Measurements from ENCODE around the gene MAML2. TPM values are rescaled to one million over a fixed set of nuclear protein-coding genes. Genes with fewer than 3 reads are reported as not detected.

The MAML2 gene
- total and polyA plus RNA-seq, 2 experiments from 2014 or later, result 2.0 to 7.1 TPM

DNA sequence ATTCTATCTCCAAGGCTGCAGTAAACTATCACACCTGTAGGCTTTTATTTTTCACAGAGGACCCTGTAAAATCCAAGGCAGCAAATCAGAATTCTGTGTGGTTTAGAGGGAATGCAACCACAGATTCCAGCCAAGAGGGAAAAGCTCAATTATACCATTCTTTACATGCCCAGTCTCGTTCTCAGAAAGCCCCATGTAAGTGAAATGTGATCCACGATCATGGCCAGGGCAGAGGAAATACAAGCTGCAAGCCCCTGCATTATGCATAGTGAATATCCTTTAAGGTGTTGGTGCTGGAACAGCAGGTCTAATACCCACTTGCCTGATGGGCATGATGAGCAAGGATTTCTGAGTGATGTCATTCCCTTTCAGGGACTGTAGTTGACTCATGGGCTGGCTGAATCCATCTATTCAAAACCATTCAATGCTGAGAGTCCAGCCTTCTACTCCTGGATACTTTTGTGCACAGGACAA is 220.4 kb downstream of the MAML2 start:
- Mint-ChIP-seq H3K36me3 (ENCODE audit: low read depth) (no peaks in the 10 kb centered on the region), H3K27ac (peak overlapping the region; percentile 40; the same call in 1 of the 2 replicates), H3K9me3 (no peaks in the 10 kb centered on the region), H3K4me1 (peaks cover 7% of the 10 kb centered on the region), H3K4me3 (no peak overlapping the region), H3K27me3 (ENCODE audit: insufficient read depth, low read depth, poor library complexity) (peaks cover 4% of the 10 kb centered on the region)
- Histone ChIP-seq H2AFZ (no peak overlapping the region), H3F3A (replicated peaks; ENCODE audit: low read depth) (no peaks in the 10 kb centered on the region), H3K4me1 (ENCODE audit: insufficient read depth) (no peaks in the 10 kb centered on the region), H3K27ac (ENCODE audit: low read depth) (no peak overlapping the region), H3K79me2 (replicated peaks; ENCODE audit: insufficient read depth) (no peaks in the 10 kb centered on the region), H3K4me3 (no peak overlapping the region), H4K20me1 (replicated peaks; ENCODE audit: insufficient read depth) (no peaks in the 10 kb centered on the region), H3K36me3 (ENCODE audit: insufficient read depth) (no peaks in the 10 kb centered on the region), H3K27me3 (ENCODE audit: insufficient read depth) (no peaks in the 10 kb centered on the region), H3K4me2 (no peak overlapping the region), H3K9me2 (ENCODE audit: insufficient read depth) (peaks cover 4% of the 10 kb centered on the region)
- TF ChIP-seq EZH2 (IDR thresholded peaks at IDR 0.05; ENCODE audit: low read depth, unreplicated experiment), result no peak
- no peak for ATAC-seq
- no peak for DNase-seq (ENCODE audit: low spot score)

DNA sequence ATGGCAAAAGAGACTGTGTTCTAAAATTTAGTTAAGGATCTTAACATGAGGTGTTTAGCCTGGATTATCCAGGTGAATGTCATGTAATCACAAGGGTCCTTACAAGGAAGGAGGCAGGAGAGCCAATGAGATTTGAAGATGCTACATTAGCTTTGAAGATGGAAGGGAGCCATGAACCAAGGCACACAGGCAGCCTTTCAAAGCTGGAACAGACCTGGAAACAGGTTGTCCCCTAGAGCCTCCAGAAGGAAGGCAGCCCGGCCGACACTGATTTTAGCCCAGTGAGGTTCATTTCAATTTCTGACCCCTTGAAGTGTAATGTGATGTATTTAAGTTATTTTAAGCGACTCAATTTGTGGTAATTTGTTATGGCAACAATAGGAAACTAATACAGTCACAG is 223.8 kb downstream of the MAML2 start:
- no peaks in the 10 kb centered on the region for H3F3A ChIP-seq (replicated peaks; ENCODE audit: low read depth)
- no peaks in the 10 kb centered on the region for H3K36me3 ChIP-seq (ENCODE audit: insufficient read depth)
- no peaks in the 10 kb centered on the region for H3K4me1 ChIP-seq (ENCODE audit: insufficient read depth)
- H3K9me3 Mint-ChIP-seq, result no peaks in the 10 kb centered on the region
- peaks cover 10% of the 10 kb centered on the region for H3K4me1 Mint-ChIP-seq
- ATAC-seq (no peak), DNase-seq (ENCODE audit: low spot score) (no peak)
- no peak overlapping the region for H3K27ac Mint-ChIP-seq
- no peaks in the 10 kb centered on the region for H3K27me3 ChIP-seq (ENCODE audit: insufficient read depth)
- H3K27me3 Mint-ChIP-seq (ENCODE audit: insufficient read depth, low read depth, poor library complexity), result no peaks in the 10 kb centered on the region
- H3K79me2 ChIP-seq (replicated peaks; ENCODE audit: insufficient read depth), result no peaks in the 10 kb centered on the region
- no peaks in the 10 kb centered on the region for H3K36me3 Mint-ChIP-seq (ENCODE audit: low read depth)
- H3K4me2 ChIP-seq, result no peak overlapping the region
- H3K4me3 ChIP-seq, result no peak overlapping the region
- no peaks in the 10 kb centered on the region for H4K20me1 ChIP-seq (replicated peaks; ENCODE audit: insufficient read depth)
- peaks cover 8% of the 10 kb centered on the region for H3K9me2 ChIP-seq (ENCODE audit: insufficient read depth)
- H3K4me3 Mint-ChIP-seq, result no peak overlapping the region
- no peak overlapping the region for H2AFZ ChIP-seq
- no peak overlapping the region for H3K27ac ChIP-seq (ENCODE audit: low read depth)
- no peak for TF ChIP-seq STAT1 (IDR thresholded peaks at IDR 0.05; ENCODE audit: unreplicated experiment)
- no peak for TF ChIP-seq ZNF331 (CRISPR knock-in tag; IDR thresholded peaks at IDR 0.05; ENCODE audit: low read depth)
- no peak for TF ChIP-seq EZH2phosphoT487 (IDR thresholded peaks at IDR 0.05; ENCODE audit: unreplicated experiment)
- TF ChIP-seq, protein P1, sequence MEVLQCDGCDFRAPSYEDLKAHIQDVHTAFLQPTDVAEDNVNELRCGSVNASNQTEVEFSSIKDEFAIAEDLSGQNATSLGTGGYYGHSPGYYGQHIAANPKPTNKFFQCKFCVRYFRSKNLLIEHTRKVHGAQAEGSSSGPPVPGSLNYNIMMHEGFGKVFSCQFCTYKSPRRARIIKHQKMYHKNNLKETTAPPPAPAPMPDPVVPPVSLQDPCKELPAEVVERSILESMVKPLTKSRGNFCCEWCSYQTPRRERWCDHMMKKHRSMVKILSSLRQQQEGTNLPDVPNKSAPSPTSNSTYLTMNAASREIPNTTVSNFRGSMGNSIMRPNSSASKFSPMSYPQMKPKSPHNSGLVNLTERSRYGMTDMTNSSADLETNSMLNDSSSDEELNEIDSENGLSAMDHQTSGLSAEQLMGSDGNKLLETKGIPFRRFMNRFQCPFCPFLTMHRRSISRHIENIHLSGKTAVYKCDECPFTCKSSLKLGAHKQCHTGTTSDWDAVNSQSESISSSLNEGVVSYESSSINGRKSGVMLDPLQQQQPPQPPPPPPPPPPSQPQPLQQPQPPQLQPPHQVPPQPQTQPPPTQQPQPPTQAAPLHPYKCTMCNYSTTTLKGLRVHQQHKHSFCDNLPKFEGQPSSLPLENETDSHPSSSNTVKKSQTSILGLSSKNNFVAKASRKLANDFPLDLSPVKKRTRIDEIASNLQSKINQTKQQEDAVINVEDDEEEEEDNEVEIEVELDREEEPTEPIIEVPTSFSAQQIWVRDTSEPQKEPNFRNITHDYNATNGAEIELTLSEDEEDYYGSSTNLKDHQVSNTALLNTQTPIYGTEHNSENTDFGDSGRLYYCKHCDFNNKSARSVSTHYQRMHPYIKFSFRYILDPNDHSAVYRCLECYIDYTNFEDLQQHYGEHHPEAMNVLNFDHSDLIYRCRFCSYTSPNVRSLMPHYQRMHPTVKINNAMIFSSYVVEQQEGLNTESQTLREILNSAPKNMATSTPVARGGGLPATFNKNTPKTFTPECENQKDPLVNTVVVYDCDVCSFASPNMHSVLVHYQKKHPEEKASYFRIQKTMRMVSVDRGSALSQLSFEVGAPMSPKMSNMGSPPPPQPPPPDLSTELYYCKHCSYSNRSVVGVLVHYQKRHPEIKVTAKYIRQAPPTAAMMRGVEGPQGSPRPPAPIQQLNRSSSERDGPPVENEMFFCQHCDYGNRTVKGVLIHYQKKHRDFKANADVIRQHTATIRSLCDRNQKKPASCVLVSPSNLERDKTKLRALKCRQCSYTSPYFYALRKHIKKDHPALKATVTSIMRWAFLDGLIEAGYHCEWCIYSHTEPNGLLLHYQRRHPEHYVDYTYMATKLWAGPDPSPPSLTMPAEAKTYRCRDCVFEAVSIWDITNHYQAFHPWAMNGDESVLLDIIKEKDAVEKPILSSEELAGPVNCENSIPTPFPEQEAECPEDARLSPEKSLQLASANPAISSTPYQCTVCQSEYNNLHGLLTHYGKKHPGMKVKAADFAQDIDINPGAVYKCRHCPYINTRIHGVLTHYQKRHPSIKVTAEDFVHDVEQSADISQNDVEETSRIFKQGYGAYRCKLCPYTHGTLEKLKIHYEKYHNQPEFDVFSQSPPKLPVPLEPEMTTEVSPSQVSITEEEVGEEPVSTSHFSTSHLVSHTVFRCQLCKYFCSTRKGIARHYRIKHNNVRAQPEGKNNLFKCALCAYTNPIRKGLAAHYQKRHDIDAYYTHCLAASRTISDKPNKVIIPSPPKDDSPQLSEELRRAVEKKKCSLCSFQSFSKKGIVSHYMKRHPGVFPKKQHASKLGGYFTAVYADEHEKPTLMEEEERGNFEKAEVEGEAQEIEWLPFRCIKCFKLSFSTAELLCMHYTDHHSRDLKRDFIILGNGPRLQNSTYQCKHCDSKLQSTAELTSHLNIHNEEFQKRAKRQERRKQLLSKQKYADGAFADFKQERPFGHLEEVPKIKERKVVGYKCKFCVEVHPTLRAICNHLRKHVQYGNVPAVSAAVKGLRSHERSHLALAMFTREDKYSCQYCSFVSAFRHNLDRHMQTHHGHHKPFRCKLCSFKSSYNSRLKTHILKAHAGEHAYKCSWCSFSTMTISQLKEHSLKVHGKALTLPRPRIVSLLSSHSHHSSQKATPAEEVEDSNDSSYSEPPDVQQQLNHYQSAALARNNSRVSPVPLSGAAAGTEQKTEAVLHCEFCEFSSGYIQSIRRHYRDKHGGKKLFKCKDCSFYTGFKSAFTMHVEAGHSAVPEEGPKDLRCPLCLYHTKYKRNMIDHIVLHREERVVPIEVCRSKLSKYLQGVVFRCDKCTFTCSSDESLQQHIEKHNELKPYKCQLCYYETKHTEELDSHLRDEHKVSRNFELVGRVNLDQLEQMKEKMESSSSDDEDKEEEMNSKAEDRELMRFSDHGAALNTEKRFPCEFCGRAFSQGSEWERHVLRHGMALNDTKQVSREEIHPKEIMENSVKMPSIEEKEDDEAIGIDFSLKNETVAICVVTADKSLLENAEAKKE (CRISPR knock-in tag; IDR thresholded peaks at IDR 0.05), result no peak
- no peak for TF ChIP-seq POLR2AphosphoS5 (IDR thresholded peaks at IDR 0.05; ENCODE audit: low read depth)
- no peak for TF ChIP-seq ZNF114 (CRISPR knock-in tag; IDR thresholded peaks at IDR 0.05)
- TF ChIP-seq CREB1 (CRISPR knock-in tag; IDR thresholded peaks at IDR 0.05; ENCODE audit: low read depth), result no peak
- no peak for TF ChIP-seq NANOG (IDR thresholded peaks at IDR 0.05; ENCODE audit: borderline replicate concordance)
- TF ChIP-seq, protein P2, sequence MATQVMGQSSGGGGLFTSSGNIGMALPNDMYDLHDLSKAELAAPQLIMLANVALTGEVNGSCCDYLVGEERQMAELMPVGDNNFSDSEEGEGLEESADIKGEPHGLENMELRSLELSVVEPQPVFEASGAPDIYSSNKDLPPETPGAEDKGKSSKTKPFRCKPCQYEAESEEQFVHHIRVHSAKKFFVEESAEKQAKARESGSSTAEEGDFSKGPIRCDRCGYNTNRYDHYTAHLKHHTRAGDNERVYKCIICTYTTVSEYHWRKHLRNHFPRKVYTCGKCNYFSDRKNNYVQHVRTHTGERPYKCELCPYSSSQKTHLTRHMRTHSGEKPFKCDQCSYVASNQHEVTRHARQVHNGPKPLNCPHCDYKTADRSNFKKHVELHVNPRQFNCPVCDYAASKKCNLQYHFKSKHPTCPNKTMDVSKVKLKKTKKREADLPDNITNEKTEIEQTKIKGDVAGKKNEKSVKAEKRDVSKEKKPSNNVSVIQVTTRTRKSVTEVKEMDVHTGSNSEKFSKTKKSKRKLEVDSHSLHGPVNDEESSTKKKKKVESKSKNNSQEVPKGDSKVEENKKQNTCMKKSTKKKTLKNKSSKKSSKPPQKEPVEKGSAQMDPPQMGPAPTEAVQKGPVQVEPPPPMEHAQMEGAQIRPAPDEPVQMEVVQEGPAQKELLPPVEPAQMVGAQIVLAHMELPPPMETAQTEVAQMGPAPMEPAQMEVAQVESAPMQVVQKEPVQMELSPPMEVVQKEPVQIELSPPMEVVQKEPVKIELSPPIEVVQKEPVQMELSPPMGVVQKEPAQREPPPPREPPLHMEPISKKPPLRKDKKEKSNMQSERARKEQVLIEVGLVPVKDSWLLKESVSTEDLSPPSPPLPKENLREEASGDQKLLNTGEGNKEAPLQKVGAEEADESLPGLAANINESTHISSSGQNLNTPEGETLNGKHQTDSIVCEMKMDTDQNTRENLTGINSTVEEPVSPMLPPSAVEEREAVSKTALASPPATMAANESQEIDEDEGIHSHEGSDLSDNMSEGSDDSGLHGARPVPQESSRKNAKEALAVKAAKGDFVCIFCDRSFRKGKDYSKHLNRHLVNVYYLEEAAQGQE (IDR thresholded peaks at IDR 0.05; ENCODE audit: unreplicated experiment), result no peak
- TF ChIP-seq, protein P3, sequence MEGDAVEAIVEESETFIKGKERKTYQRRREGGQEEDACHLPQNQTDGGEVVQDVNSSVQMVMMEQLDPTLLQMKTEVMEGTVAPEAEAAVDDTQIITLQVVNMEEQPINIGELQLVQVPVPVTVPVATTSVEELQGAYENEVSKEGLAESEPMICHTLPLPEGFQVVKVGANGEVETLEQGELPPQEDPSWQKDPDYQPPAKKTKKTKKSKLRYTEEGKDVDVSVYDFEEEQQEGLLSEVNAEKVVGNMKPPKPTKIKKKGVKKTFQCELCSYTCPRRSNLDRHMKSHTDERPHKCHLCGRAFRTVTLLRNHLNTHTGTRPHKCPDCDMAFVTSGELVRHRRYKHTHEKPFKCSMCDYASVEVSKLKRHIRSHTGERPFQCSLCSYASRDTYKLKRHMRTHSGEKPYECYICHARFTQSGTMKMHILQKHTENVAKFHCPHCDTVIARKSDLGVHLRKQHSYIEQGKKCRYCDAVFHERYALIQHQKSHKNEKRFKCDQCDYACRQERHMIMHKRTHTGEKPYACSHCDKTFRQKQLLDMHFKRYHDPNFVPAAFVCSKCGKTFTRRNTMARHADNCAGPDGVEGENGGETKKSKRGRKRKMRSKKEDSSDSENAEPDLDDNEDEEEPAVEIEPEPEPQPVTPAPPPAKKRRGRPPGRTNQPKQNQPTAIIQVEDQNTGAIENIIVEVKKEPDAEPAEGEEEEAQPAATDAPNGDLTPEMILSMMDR (conservative IDR thresholded peaks at IDR 0.05; ENCODE audit: low read depth in 2 of 2), result no peak
- TF ChIP-seq EZH2 (IDR thresholded peaks at IDR 0.05; ENCODE audit: low read depth, unreplicated experiment), result no peak

Data from GM23338 (cell line).